Aorta (tissue), 5 donors: ENCODE data around the gene HAO2. TPM values are rescaled to one million over a fixed set of nuclear protein-coding genes. Genes with fewer than 3 reads are reported as not detected.

ENCODE experiments used
- ATAC-seq: fragments of 200-7000 bp; cut with Tn5 transposase; one replicate; pipeline ENCODE4 v1.9.1; 2022; ENCODE audit warnings: moderate library complexity; ENCODE audit not compliant: low FRiP score
- DNase-seq, 2 donors: peaks; one replicate each; pipeline ENCODE4 v3.0.0-alpha.2; 2020
- H3K27ac ChIP-seq, 2 donors: one replicate each; pipeline ENCODE4 v1.5.1; 2013; ENCODE audit warnings: low read length in 2 of 2, mild to moderate bottlenecking in 2 of 2, moderate library complexity in 2 of 2, control low read depth in 1 of 2, inconsistent platforms in 1 of 2, low read depth in 1 of 2
- H3K27me3 ChIP-seq, 2 donors: one replicate each; pipeline ENCODE4 v1.6.1; 2013; ENCODE audit warnings: control low read depth in 1 of 2, low read length in 1 of 2, mild to moderate bottlenecking in 1 of 2, moderate library complexity in 1 of 2; ENCODE audit not compliant: insufficient read depth in 2 of 2, control insufficient read depth in 1 of 2
- H3K36me3 ChIP-seq, 2 donors: one replicate each; pipeline ENCODE4 v1.6.1; 2013; ENCODE audit warnings: control low read depth in 1 of 2, low read length in 1 of 2, mild to moderate bottlenecking in 1 of 2; ENCODE audit not compliant: insufficient read depth in 2 of 2, control insufficient read depth in 1 of 2
- H3K4me1 ChIP-seq, 2 donors: one replicate each; pipeline ENCODE4 v1.6.1; 2013; ENCODE audit warnings: low read length in 2 of 2, control low read depth in 1 of 2, mild to moderate bottlenecking in 1 of 2, moderate library complexity in 1 of 2; ENCODE audit not compliant: insufficient read depth in 2 of 2, control insufficient read depth in 1 of 2
- H3K4me3 ChIP-seq, 2 donors: one replicate each; pipeline ENCODE4 v1.5.1; 2013; ENCODE audit warnings: low read length in 2 of 2, control low read depth in 1 of 2, mild to moderate bottlenecking in 1 of 2
- H3K9me3 ChIP-seq: one replicate; pipeline ENCODE4 v1.6.1; 2013; ENCODE audit warnings: mild to moderate bottlenecking, low read length; ENCODE audit not compliant: control insufficient read depth
- WGBS, 2 donors: extraction: QIAGEN DNeasy Blood & Tissue Kit; methylation state at CpG; one replicate each; pipeline ENCODE4 v1.1.7; 2013; 5-methylcytosine and 5-hydroxymethylcytosine counted together
- intact Hi-C, 2 donors: fragments of 100-400 bp; cut with DNase I; formaldehyde crosslinking; loops; one replicate each; pipeline versions ENCODE4 v1.14.2 to v1.15.0; 2022
- polyA plus RNA-seq, 2 donors: library from polyadenylated mRNA; stranded (reverse); fragments of 200-250 nt; gene quantifications; one replicate each; pipeline ENCODE4 v1.2.3, GENCODE V29; 2013
- total RNA-seq, 2 donors: library from RNA; stranded (reverse); fragmentation: NEBNext Ultra II Directional; extraction: Animal tissue kit (Norgen Biotek cat#: 25700); gene quantifications; one replicate each; pipeline ENCODE4 v1.2.1, GENCODE V29; 2021
- donor health status: healthy with polysubstance abuse.
- donor health status: Bipolar disorder and iron deficiency.
- donor health status: DM: no; HTN: no; CAD: no.
- donor health status: DM: no; HTN: no; CAD: no.
- donor health status: DM: yes; HTN: yes; CAD: no.

HAO2 gene
- total and polyA plus RNA-seq, 4 donors, result not detected

DNA sequence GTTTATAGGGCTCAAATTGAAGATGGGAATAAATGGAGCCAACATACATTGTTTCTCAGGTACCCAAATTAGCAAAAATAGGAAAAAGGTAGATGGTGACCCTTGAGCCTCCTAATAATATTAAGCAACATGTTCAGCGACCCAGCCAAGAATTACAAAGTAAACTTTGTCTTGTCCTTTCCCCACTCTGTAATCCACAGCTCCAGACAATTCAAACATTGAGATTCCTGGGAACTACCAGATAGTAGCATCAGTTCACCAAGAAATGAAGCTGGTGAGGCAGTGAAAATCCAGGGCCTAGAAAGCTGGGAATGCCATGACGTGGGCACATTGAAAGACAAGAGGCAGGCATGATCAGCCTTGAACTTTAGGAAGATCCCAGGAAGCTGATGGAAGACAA, 11.7 kb downstream of the HAO2 start:
- ATAC-seq, result no peak
- Histone ChIP-seq H3K4me1 (no peaks in the 10 kb centered on the region), H3K27ac (no peak overlapping the region), H3K9me3 (no peaks in the 10 kb centered on the region), H3K36me3 (no peaks in the 10 kb centered on the region), H3K4me3 (no peak overlapping the region), H3K27me3 (no peaks in the 10 kb centered on the region)
- intact Hi-C loops, result no loop called here
- DNase-seq, result no peak
- WGBS, 2 donors, result 83 to 84% methylated on average over 2 of the region's 2 CpGs

DNA sequence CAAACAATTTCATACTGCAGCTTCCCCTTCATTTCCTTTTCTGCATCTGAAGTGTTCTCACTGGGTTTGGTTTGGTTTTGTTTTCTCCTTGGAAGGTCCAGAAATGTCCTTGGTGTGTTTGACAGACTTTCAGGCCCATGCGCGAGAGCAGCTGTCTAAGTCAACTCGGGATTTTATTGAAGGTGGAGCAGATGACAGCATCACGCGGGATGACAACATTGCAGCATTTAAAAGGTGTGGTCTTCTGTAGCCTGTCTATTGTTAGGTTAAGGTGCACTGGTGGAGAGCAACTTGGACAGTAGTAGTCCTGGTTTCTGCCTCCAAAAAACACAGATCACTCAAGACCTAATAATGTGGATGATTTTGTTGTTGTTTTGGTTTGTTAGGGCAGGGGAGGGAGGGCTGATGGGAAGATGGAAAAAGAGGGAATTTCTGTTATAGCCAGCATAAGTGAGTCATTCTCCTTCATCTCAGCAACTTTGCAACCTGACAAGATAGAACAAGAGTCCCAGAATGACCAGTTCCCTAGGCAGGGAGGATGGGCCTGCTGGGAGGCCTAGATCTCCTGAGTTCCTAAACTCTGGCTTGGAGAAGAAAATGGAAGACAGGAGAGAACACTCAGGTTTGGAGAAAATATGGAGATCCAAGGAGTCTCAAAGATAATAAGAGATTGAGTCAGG, 12.5 kb downstream of the HAO2 start:
- no peak overlapping the region for H3K27ac ChIP-seq
- intact Hi-C loops, result no loop called here
- no peaks in the 10 kb centered on the region for H3K36me3 ChIP-seq
- DNase-seq (no peak), ATAC-seq (no peak)
- H3K9me3 ChIP-seq, result no peaks in the 10 kb centered on the region
- H3K27me3 ChIP-seq, result no peaks in the 10 kb centered on the region
- H3K4me1 ChIP-seq, result no peaks in the 10 kb centered on the region
- WGBS, 2 donors, result 95 to 96% methylated on average over 5 of the region's 5 CpGs
- H3K4me3 ChIP-seq, result no peak overlapping the region

DNA sequence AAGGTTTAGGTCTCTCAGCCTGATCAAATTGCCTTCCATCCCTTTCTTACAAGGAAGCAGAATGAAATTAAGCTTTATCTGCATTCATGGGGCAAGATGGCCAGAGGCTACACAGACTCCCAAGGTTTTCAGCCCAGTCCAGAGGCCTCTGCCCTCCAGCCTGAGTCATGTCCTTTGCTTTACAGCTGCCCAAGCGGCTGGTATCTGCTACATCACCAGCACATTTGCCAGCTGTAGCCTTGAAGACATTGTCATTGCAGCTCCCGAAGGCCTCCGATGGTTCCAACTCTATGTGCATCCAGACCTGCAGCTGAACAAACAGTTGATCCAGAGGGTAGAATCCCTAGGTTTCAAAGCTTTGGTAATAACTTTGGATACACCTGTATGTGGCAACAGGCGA, 16.0 kb downstream of the HAO2 start:
- Histone ChIP-seq H3K4me3 (no peak overlapping the region), H3K9me3 (peaks cover 2% of the 10 kb centered on the region), H3K27ac (no peak overlapping the region), H3K36me3 (no peaks in the 10 kb centered on the region), H3K4me1 (no peaks in the 10 kb centered on the region), H3K27me3 (no peaks in the 10 kb centered on the region)
- no peak for ATAC-seq
- DNase-seq, result no peak
- WGBS, 2 donors, result 91 to 93% methylated on average over 4 of the region's 4 CpGs
- intact Hi-C loops, result no loop called here

DNA sequence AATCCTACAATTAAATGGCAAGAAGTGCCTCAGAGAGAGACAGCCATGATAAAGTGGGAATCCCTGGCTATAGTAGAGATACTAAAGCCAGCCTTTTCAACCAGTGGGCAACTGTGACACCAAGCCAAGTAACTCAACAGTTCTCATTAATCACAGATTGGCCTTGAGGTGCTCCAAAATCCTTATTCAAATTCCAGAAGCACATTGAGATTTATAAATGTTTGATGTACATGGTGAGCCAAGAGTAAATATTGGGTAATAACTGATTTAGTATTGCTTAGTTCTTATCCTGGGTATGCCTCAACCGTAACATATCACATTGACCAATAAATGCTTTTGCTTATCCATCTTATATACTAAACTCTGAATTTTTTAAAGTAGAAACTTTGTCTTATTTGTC, 17.1 kb downstream of the HAO2 start:
- DNase-seq, result no peak
- no peaks in the 10 kb centered on the region for H3K27me3 ChIP-seq
- 85 to 87% methylated on average over 1 of the region's 1 CpG for WGBS, 2 donors

DNA sequence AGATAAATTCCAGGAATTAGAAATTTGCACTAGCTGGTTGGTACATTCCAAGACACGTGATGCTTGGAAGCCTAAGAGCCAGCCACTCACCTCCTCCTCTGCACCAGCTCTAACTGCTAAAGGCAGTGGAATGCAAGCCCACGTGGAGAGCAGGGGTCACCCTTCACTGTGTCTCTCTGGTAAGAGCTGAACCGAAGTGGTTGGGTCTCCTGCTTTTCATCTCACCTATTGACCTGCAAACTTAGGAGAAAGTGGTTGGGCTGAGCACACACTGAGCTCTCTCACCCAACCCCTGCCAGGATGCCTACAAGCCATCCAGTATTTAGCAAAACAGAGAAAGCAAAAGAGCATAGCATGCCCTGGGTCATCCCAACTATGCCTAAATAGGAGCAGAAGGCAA, 19.3 kb downstream of the HAO2 start:
- ATAC-seq, result no peak
- no peak for DNase-seq
- no peaks in the 10 kb centered on the region for H3K4me1 ChIP-seq
- H3K27me3 ChIP-seq, result no peaks in the 10 kb centered on the region
- intact Hi-C loops, result no loop called here
- 18 to 20% methylated on average over 3 of the region's 3 CpGs for WGBS, 2 donors
- no peak overlapping the region for H3K4me3 ChIP-seq
- no peak overlapping the region for H3K27ac ChIP-seq
- H3K36me3 ChIP-seq, result no peaks in the 10 kb centered on the region
- H3K9me3 ChIP-seq, result peaks cover 2% of the 10 kb centered on the region

More for the DNA sequence above, 17.1 kb downstream of the HAO2 start:
- Histone ChIP-seq H3K27ac (no peak overlapping the region), H3K4me3 (no peak overlapping the region), H3K36me3 (no peaks in the 10 kb centered on the region), H3K9me3 (peaks cover 2% of the 10 kb centered on the region), H3K4me1 (no peaks in the 10 kb centered on the region)
- intact Hi-C loops, result no loop called here
- ATAC-seq, result no peak

DNA sequence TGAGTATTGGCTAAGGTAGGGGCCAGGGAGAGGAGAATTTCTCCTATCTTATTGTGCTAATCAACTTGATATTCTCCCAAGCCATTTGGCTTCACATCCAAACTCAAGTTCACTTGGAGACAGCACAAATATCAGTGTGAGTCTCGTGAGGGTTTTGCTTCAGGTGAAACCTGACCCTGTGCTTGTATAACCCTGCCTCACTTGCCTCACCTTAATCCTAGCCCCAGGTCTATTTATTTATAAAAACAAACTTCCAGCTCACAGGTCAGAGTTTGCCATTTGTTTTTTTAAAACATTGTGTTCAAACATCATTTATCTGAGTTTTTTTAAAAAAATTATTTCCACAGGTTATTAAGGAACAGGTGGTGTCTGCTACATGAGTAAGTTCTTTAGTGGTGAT, 19.9 kb downstream of the HAO2 start:
- no peak overlapping the region for H3K27ac ChIP-seq
- WGBS, 2 donors, result 46 to 59% methylated on average over 1 of the region's 1 CpG
- no peaks in the 10 kb centered on the region for H3K27me3 ChIP-seq
- ATAC-seq (no peak), DNase-seq (no peak)
- H3K9me3 ChIP-seq, result peaks cover 2% of the 10 kb centered on the region
- intact Hi-C loops, result no loop called here
- H3K36me3 ChIP-seq, result no peaks in the 10 kb centered on the region
- H3K4me1 ChIP-seq, result no peaks in the 10 kb centered on the region
- no peak overlapping the region for H3K4me3 ChIP-seq

DNA sequence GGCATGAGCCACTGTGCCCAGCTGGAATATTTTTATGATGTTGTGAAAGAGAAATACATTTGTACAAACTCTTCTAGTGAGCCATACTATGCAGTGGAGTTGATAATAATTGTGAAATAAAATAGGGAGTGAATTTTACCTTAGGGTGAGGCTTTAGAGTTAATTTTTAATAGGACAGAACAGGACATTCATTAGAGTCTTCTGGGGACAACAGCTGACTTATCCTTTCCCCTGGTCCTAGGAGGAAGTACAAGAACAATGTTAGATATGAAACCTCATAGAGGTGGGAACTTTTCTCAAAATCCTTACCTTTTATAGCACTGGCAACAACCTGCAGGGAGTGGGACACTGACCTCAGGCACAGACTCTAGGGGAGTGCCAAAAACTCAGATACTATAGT, 21.9 kb downstream of the HAO2 start:
- intact Hi-C loops, result no loop called here
- ATAC-seq, result no peak

DNA sequence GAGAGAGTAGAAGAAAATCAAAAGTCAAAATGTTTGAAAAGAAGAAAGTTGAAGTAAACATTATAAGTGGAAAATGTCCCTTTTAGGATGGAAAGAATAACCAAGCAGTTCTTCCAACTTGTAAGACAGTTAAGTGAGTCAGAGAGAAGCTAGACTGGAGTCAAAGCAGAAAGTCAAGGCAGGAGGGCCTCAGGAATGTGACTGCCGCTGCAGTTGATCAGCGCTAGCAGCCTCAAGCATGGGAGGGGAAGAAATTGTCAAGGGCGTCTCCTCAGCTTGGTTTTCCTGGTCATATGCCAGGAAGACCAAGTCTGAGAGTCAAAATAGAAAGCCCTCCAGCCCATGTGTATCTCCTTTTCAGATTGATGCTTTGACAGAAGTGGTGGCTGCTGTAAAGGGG, 23.2 kb downstream of the HAO2 start:
- H3K4me1 ChIP-seq, result no peaks in the 10 kb centered on the region
- WGBS, 2 donors, result 56 to 60% methylated on average over 3 of the region's 3 CpGs
- DNase-seq (no peak), ATAC-seq (no peak)
- no peak overlapping the region for H3K27ac ChIP-seq
- H3K27me3 ChIP-seq, result no peaks in the 10 kb centered on the region
- H3K36me3 ChIP-seq, result no peaks in the 10 kb centered on the region
- intact Hi-C loops, result no loop called here
- peaks cover 2% of the 10 kb centered on the region for H3K9me3 ChIP-seq
- H3K4me3 ChIP-seq, result no peak overlapping the region

More for the DNA sequence above, 21.9 kb downstream of the HAO2 start:
- DNase-seq, result no peak
- no peak overlapping the region for H3K27ac ChIP-seq
- no peak overlapping the region for H3K4me3 ChIP-seq
- H3K4me1 ChIP-seq, result no peaks in the 10 kb centered on the region
- no peaks in the 10 kb centered on the region for H3K27me3 ChIP-seq
- H3K9me3 ChIP-seq, result peaks cover 2% of the 10 kb centered on the region
- H3K36me3 ChIP-seq, result no peaks in the 10 kb centered on the region

DNA sequence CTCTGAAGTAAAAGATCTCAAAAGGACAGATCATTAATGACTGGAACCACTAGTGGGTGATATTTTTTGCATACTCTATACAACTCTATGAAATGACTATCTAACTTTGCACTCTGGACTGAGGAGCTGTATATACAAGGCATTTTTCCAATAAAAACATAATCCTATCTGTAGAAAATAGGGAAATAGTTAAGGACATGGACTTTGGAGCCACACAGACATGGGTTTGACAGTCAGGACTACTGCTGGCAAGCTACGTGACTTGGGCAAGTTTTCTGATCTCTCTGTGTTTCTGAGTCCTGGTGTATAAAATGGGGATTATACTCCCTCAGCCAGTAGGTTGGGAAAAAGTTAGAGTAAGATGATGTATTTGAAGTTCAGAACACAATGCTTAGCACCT, 25.5 kb downstream of the HAO2 start:
- intact Hi-C loops, result no loop called here
- Histone ChIP-seq H3K36me3 (no peaks in the 10 kb centered on the region), H3K9me3 (no peaks in the 10 kb centered on the region), H3K4me1 (no peaks in the 10 kb centered on the region), H3K27me3 (no peaks in the 10 kb centered on the region), H3K4me3 (no peak overlapping the region), H3K27ac (no peak overlapping the region)
- DNase-seq, result no peak
- WGBS, 2 donors, result 52 to 56% methylated on average over 1 of the region's 1 CpG
- no peak for ATAC-seq
